SH-SY5Y (cell line): ENCODE data around the gene PGLYRP1.

Experiments used
- GATA2 ChIP-seq: IDR thresholded peaks from 2 replicates; pipeline ENCODE4 v1.6.1; 2011; ENCODE audit warnings: mild to moderate bottlenecking, low read depth, low read length
- GATA3 ChIP-seq: IDR thresholded peaks from 2 replicates; pipeline ENCODE4 v1.6.1; 2011; ENCODE audit warnings: low read depth, mild to moderate bottlenecking, low read length, moderate library complexity

GRCh38 chr19:46040952-46041500 is 18.2 kb upstream of the PGLYRP1 start, which contains the start of gene IGFL4:
- no peak for TF ChIP-seq GATA3
- TF ChIP-seq GATA2 = no peak
